Limb (tissue), 2 donors: ENCODE results near the gene GMPPB.
"Not testable (repeated sequence)": the region's sequence is repeated elsewhere in the genome, so short reads cannot be mapped to it uniquely, and the experiment has no call there.

Experiments used
- DNase-seq, 2 donors: peaks; one replicate each; pipeline ENCODE4 v3.0.0-alpha.2; 2016; ENCODE audit errors: extremely low spot score in 2 of 2

GMPPB gene

DNA sequence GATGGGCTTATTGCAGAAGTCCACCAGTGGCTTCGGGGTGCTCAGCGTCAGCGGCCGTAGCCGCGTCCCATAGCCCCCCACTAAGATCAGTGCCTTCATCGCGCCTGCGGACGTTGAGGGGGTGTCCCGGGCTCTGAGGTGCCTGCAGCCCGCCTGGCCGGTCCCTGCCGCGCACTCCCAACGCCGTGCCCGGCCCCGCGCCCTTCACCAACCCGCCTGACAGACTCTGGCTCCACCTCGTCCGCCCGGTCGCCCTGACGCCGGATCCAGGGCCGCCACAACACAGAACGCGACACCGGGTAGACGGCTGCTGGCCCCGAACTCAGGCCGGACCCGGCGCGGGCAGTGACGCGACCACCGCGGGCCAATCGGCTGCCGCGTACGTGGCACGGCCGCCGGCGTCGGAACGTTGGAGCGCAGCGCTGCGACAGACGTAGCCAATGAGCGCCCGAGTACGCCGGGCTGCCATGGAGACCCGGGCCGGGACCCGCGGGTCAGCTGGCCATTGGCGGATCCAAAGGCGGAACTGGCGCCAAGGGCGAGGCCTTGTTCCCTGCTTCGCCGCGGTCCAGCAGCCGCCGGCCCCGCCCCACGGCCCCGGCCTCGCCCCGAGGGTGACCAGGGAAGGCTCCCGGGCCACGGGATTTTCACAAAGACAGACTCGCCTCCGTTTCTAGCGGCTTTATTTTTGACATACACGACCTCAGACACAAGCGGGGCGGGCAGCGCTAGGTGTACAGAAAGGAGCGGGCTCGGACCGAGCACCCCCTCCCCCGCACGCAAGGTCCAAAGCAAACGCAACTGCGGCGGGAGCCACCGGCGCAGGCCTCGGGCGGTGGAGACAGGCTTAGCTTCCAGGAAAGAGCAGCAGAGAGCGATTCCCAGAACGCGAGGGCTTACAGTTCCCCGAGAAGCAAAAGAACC lies at the start of gene GMPPB:
TSS of gene GMPPB (minus strand) at position 324 of the 924 bp plus-strand sequence. CDS start at position 99, 225 bp downstream.
- peak; percentile 96 to 97 for DNase-seq

DNA sequence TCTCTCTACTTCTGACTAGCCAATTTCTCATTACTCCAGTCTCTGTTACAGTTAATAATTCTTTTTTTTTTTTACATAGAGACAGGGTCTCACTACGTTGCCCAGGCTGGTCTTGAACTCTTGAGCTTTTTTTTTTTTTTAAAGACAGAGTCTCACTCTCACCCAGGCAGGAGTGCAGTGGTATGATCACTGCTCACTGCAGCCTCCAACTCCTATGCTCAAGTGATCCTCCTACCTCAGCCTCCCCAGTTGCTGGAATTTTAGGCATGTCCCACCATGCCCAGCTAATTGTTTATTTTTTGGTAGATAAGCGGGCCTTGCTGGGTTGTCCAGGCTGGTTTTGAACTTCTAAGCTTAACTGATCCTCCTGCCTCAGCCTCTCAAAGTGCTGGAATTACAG lies 49.0 kb upstream of the GMPPB start:
- no peak for DNase-seq

DNA sequence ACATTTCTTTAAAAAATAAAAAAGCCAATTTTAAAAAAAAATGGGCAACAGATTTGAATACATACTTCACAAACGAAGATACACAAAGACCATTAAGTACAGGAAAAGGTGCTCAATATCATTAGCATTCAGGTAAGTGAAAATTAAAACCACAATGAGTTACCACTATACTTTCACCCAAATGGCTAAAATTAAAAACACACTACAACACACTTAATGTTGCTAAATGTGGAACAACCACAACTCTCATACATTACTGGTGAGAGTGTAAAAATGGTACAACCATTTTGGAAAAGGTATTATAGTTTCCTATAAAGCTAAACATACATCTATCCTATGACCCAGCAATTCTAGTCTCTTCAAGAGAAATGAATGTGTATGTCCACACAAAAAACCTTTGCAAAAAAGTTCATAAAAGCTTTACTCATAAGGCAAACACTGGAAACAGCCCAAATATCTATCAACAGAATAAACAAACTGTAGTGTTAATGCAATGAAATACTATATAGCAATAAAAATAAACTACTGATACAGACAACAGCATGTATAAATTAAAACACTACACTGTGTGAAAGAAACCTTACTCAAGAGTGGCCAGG lies 47.7 kb upstream of the GMPPB start:
- DNase-seq = no peak

DNA sequence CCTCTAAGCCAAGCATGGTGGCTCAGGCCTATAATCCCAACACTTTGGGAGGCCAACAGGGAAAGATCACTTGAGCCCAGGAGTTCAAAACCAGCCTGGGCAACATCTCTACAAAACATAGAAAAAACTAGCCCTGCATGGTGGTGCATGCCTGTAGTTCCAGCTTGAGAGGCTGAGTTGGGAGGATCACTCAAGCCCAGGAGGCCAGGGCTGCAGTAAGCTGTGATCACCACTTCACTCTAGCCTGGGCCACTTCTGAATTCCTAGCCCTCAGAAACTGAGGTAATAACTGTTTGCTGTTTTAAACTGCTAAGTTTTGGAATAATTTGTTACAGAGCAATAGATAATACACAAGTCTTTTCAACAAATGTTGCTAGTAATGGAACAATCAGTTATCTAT lies 46.2 kb upstream of the GMPPB start:
- DNase-seq = no peak

DNA sequence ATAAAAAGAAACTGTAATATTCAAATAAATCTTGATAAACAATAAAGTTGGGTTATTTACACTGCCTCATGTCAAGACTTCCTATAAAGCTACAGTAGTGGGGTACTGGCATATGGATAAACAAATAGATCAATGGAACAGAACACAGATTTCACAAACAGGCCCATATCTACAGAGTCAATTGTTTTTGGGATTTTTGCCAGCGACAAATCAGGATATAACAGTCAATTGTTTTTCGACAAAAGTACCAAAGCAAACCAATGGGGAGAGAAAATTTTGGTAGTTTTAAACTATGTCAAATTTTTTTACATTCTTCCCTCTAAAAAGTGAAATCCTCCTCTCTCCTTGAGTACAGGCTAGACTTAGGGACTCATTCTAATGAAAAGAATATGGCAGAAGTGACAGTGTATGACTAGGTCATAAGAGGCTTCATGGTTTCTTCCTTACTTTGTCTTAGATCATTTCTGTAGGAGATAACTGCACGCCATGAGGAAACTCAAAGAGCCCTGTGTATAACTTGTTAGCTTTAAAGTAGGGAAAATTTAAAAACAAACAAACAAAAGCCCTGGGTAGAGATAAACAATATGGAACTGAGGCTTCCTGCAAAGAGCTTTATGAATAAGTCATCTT lies 45.6 kb upstream of the GMPPB start:
- no peak for DNase-seq

DNA sequence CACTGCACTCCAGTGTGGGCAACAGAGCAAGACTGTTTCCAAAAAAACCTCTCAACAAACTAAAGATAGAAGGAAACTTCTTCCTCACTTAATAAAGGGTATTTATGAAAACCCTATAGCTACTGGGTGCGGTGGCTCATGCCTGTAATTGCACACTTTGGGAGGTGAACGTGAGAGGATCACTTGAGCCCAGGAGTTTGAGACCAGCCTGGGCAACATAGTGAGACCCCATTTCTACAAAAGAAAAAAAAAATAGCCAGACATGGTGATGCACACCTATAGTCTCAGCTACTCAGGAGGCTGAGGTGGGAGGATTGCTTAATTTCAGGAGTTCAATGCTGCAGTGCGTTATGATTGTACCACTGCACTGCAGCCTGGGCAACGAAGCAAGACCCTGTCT lies 40.2 kb upstream of the GMPPB start:
- DNase-seq = no peak

DNA sequence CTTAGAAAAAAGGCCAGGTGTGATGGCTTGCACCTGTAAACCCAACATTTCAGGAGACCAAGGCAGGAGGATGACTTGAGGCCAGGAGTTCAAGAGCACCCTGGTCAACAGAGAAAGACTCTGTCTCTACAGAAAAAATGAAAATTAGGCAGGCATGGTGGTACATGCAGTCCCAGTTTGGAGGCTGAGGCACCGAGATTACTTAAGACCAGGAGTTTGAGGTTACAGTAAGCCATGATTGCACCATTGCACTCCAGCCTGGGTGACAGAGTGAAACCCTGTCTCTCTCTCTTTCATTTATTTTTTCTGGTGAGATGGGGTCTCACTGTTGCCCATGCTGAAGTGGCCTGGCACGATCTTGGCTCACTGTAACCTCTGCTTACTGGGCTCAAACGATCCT lies 37.9 kb upstream of the GMPPB start:
- DNase-seq = no peak

DNA sequence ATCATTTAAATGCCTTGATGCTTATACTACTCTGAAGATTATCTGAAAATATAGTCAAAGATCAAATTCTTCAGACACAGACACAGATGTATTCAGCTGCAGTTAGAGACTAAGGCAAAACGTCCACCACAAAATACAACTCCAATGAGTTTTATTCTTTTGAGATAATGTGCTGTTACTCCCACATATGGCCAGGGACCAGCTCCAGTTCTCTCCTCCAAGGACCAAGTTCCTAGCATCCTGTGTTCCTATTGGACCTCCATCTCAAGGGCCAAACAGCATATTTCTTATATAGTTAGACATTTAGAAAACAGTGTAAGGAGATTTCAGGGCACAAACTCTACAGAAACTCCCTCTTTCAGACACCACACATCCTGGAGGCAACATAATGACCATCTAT lies 35.5 kb upstream of the GMPPB start:
- no peak for DNase-seq

DNA sequence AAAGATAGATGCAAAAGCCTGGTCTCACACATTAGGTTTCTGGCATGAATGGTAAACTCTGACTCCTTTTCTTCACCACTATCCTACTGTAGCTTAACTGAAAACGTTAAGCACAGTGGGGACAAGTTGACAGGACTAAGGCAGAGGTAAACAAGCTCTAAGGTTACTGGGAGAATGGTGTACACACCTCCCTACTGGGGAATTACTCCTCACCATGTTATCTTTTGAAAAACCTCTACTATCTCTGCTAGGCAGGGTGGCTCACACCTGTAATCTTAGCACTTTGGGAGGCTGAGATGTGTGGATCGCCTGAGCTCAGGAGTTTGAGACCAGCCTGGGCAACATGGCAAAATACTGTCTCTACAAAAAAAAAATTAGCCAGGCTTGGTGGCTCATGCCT lies 33.4 kb upstream of the GMPPB start:
- no peak for DNase-seq

DNA sequence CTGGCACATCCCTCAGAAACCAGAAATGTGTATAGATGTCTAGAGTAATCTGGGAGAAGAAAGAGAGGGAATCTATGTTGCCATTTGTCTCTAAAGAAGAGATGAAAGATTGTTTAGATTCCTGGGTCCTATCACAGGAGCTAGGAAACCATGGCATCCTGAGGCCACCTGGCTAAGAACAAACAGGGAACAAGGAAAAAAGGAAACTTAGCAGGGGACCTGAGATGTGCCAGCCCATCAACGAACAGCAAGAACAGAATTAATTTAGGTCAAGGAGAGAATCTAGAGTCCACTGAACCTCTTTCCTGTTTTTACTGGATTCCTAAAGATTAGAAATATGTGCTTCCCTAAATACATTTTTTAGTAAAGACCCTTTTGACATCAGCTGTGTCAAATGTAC lies 32.3 kb upstream of the GMPPB start:
- DNase-seq = no peak

DNA sequence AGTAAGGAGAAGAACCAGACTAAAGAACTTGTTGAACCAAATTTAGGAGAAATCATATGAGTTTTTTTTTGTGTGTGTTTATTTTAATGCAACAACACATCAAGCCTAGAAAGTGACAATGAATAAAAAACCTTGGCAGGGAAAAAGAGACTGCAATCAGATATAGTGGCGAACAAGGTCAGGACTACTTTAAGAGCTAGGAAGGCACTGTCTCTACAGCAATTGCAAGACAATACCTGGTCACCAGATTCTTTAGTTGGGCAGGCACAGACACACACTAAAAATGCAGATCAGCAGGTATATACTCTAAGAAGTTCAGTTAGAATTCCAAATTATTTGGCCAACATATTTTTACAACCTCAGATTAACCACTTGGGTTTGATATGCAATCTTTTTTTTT lies 30.8 kb upstream of the GMPPB start:
- DNase-seq = no peak

DNA sequence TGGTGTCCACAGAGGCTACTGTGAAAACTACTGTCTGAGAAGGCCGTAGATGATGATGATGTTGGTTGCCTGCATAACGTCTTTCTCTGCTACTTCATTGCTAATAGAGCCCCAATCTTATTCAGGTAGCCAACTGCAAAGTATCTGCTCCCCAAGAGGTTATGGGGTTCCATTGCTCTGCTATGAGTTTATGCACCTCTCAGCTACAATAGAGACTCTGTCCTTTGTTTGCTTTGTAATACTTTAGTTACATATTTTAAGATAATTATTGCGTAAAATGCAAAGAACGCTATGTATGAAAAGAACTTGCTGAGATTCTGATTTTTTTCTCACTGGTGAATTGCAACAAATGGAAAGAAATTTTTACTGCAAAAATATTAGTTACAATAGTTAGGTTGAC lies 27.8 kb upstream of the GMPPB start:
- no peak for DNase-seq

DNA sequence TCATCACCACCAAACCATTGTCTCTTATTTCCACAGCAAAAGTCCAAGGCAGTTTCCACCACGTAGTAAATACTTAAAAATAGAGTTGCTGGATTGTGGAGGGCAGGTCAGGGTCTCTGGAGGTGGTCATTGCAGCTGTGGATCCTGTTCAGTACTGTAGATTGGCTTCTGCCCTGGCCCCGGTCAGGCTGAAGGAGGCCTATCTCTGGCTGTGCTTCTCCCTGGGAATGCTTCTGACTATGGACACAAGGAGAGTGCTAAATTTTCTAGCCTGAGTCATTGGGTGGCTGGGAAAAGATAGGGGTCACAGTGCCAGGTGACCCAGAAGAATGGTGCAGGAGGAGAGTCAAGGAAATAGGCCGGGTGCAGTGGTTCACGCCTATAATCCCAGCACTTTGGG lies 26.3 kb upstream of the GMPPB start:
- DNase-seq = no peak

DNA sequence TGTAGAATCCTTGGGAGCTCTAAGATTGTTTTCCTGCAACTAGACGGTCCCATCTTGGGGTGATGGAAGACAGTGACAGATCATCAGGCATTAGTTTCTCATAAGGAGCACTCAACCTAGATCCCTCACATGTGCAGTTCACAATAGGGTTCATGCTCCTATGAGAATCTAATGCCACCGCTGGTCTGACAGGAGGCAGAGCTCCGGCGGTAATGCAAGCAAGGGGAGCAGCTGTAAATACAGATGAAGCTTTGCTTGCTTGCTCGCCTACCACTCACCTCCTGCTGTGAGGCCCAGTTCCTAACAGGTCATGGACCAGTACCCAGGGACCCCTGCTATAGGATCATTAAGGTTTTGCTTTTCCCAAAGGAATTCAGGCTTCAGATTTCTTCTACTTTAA lies 25.1 kb upstream of the GMPPB start:
- not testable (repeated sequence) for DNase-seq

DNA sequence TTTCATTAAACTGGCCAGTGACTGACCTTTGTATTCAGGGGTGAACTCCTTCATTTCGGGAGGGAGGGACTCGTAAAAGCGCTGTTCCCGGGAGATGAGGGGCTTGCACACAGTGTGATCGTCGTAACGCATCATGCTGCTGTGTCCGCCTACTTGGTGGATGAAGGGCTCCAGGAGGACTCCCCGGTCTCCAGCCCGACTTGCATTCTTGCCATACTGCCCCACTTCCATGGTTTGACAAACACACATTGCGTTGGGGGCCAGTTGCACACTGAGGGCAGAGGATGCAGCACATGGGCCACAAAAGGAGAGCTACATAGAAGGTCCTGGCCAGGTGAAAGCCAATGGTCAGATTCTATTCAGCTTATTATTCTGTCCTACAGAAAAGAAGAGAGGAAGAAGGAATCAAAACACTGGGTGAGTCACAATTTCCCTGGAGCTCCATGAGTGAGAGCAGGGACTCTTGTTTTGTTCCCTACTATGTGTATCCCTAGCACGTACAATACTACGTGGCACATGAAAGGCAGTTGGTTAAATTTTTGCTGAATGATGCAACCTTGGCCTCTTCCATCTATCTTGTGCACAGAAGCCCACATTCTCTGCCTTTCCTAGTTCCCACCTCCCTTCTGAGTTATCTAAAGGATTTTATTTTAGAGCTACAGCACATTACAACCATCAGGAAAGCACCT lies 24.2 kb upstream of the GMPPB start:
- no peak for DNase-seq

DNA sequence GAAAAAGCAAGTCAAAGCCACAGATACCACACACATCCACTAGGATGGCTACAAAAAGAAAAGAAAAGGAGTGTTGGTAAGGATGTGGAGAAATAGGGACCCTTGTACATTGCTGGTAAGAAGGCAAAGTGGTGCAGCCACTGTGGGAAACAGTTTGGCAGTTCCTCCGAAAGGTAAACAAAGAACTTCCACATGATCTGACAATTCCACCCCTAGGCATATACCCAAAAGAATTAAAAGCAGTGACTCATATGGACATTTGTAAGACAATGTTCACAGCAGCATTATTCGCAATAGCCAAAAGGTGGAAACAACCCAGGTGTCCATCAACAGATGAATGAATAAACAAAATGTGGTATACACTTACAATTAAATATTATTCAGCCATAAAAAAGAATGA lies 22.2 kb upstream of the GMPPB start:
- no peak for DNase-seq

DNA sequence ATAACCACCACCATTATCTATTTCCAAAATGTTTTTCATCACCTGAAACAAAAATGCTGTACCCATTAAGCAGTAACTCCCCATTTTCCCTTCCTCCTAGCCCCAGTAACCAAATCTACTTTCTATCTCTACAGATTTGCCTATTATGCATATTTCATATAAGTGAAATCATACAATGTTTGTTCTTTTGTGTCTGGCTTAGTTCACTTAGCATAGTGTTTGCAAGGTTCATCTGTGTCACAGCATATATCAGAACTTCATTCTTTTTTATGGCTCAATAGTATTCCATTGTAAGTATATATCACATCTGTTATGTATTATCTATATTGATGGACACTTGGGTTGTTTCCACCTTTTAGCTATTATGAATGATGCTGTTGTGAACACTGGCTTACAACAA lies 16.7 kb upstream of the GMPPB start:
- no peak for DNase-seq

DNA sequence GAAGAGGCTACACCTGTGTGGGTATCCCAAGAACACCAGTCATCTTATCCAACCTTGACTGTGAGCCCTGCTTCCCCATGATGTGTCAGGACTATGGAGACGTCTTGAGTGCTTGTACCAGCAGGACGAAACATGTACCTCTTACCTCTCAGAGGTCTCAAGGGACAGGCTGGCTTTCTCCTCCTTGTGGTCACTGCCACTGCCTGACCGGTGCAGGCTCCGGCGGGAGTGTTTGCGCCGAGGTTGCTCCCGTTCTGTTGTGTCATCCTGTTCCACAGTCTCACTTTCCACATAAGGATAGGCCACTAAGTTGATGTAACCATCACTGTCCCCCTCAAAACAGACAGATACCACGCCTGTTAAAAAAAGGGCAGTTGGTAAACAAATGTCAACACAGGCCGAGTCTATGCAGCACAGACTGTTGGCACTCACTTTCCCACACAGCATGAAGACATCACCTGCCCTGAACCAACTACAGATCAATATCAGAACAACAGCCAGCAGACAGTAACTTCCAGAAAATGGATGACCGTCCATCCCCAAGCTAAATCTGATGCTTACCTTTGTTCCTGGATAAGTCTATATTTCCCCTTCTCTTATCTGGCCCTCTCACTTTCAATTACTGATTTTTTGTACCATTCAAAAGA lies 14.4 kb upstream of the GMPPB start:
- DNase-seq = no peak

DNA sequence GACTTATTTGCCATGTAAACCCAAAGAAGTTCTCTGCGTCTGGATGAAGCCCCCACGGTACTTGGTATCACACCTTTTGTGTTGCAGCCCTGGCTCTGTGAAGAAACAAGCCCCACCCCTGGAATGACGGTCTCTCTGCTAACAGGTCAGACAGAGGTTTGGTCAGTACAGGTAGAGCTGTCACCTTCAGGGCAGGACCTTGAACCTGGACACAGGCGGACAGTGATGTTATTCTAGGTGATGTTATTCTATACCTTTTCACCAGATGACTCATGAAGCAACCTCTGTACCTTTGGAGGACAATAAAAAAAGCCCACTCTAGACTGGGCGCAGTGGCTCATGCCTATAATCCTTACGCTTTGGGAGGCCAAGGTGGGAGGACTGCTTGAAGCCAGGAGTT lies 11.0 kb upstream of the GMPPB start:
- no peak for DNase-seq

DNA sequence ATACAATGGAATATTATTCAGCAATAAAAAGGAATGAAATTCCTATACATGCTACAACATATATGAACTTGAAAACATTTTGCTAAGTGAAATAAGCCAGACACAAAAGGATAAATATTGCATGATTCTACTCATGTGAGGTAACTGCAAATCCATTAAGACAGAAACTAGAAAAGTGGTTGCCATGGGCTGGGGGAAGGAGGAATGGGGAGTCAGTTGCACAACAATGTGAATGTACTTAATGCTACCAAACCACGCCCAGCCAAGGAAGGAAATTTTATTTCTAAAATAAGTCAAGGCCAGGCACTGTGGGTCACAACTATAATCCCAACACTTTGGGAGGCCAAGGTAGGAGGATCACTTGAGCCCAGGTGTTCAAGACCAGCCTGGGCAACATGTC lies 9.8 kb upstream of the GMPPB start:
- DNase-seq = no peak

DNA sequence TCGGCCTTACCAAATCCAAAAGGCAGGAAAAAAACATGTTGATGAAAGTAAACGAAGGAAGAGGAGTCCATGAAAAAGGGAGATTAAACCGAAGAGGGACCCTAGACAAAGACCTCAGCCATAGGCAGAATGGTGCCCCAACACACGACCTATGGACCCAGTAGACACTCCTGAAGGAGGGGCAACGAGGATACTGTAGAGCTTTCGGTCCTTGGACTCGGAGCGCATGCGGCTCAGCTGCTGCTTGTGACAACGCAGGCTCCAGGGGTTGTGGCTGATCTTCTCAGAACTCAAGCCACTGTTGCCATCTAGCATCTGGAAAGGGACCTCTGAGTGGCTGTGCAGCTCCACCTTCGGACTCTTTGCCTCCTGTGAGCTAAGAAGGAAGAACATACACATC lies 8.8 kb upstream of the GMPPB start:
- no peak for DNase-seq
